Measurements from ENCODE around the gene SH3BP2. TPM values are rescaled to one million over a fixed set of nuclear protein-coding genes. Genes with fewer than 3 reads are reported as not detected.

Gene SH3BP2
- total RNA-seq, 3 donors from 2014 or later: 40.5 to 74.8 (median 59.3) TPM

DNA sequence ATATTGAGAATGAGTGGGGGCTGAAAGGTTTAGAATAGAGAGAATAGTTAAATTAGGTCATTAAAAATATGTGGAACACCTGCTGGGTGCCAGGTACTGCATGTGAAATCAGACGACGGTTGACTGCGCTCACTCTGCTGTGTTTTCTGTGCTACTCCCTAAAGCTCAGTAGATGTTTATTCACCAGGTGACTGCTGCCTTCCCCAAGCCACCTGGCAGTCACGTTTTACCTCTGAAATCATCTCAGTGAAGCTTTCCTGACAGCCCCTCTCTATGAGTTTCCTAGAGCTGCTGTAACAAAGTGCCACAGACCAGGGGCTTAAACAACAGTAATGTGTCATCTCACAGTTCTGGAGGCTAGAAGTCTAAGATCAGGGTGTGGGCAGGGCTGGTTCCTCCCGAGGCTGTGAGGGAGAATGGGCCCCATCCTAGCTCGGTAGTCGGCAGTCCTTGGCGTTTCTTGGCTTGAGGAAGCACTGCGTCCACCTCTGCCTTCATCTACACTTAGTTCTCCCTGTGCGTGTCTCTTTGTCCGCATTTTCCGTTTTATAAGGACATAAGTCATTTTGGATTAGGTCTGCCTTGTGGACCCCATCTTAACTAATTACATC is 76.1 kb downstream of the SH3BP2 start:
- TF ChIP-seq POLR2A (IDR thresholded peaks at IDR 0.05) (no peak), POLR2AphosphoS5 (IDR thresholded peaks at IDR 0.05) (no peak)
- TF ChIP-seq, protein P1, sequence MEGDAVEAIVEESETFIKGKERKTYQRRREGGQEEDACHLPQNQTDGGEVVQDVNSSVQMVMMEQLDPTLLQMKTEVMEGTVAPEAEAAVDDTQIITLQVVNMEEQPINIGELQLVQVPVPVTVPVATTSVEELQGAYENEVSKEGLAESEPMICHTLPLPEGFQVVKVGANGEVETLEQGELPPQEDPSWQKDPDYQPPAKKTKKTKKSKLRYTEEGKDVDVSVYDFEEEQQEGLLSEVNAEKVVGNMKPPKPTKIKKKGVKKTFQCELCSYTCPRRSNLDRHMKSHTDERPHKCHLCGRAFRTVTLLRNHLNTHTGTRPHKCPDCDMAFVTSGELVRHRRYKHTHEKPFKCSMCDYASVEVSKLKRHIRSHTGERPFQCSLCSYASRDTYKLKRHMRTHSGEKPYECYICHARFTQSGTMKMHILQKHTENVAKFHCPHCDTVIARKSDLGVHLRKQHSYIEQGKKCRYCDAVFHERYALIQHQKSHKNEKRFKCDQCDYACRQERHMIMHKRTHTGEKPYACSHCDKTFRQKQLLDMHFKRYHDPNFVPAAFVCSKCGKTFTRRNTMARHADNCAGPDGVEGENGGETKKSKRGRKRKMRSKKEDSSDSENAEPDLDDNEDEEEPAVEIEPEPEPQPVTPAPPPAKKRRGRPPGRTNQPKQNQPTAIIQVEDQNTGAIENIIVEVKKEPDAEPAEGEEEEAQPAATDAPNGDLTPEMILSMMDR (IDR thresholded peaks at IDR 0.05): no peak
- no peaks in the 10 kb centered on the region for H3K27me3 ChIP-seq
- H3K27ac ChIP-seq: peak overlapping the region; percentile 45 to 76
- H3K4me3 ChIP-seq: peak overlapping the region in 1 of 3 donors; percentile 50
- H3K36me3 ChIP-seq: no peaks in the 10 kb centered on the region
- intact Hi-C loops (cut with DNase I; ENCODE audit: low total_unique reads): no loop called here
- peaks cover 5 to 14% of the 10 kb centered on the region in 2 donors for H3K4me1 ChIP-seq
- DNase-seq (ENCODE audit: low spot score in 2 of 2): no peak
- no peaks in the 10 kb centered on the region for H3K9me3 ChIP-seq

DNA sequence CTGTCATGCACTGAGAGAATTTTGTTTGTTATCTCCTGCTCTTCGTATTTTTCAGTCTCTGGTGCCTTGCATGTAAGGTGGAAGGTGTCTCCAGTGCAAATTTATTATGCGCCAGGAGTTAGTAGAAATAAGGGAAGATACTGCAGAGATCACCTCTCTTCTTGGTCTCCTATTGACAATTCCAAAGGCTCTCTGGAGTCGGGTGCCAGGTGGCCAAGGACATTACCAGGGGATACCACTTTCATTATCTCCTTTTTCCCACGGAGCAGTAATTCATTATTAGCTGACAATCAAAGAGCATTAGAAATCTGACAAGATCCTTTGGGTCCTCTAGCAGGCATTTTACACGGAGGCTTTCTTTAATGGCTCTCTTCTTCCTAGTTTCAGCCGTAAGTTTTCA is 76.8 kb downstream of the SH3BP2 start:
- Histone ChIP-seq H3K27ac (peak overlapping the region; percentile 45 to 76), H3K4me1 (peaks cover 5 to 14% of the 10 kb centered on the region in 2 donors), H3K27me3 (no peaks in the 10 kb centered on the region), H3K36me3 (no peaks in the 10 kb centered on the region), H3K9me3 (no peaks in the 10 kb centered on the region), H3K4me3 (no peak overlapping the region)
- intact Hi-C loops (cut with DNase I; ENCODE audit: low total_unique reads): no loop called here
- no peak for DNase-seq (ENCODE audit: low spot score in 2 of 2)
- TF ChIP-seq POLR2A (IDR thresholded peaks at IDR 0.05): no peak
- TF ChIP-seq, protein P1 (IDR thresholded peaks at IDR 0.05): no peak
- TF ChIP-seq POLR2AphosphoS5 (IDR thresholded peaks at IDR 0.05): no peak

DNA sequence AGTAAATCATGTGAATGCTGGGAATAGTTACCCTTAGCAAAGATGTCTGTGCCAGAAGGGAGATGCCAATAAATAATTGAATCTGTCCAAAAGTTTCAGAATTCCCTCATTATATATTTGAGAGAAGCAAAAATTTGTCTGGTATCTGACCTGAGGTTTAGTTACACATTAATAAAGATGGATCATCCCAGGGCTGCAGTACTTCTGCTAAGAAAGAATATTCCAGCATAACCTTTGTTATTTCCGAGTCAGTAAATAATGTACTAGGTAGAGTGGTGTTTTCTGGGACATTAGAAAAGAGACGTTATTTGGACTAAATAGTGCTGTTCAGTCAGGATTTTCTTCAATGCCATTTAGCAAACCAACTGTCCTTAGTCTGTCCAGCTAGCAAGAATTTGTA is 77.2 kb downstream of the SH3BP2 start:
- no peak overlapping the region for H3K4me3 ChIP-seq
- TF ChIP-seq POLR2AphosphoS5 (IDR thresholded peaks at IDR 0.05) (no peak), POLR2A (IDR thresholded peaks at IDR 0.05) (no peak)
- TF ChIP-seq, protein P1 (IDR thresholded peaks at IDR 0.05): no peak
- DNase-seq (ENCODE audit: low spot score in 2 of 2): no peak
- H3K36me3 ChIP-seq: no peaks in the 10 kb centered on the region
- no peaks in the 10 kb centered on the region for H3K9me3 ChIP-seq
- H3K27ac ChIP-seq: peak overlapping the region in 1 of 2 donors; percentile 76
- intact Hi-C loops (cut with DNase I; ENCODE audit: low total_unique reads): no loop called here
- peaks cover 5 to 14% of the 10 kb centered on the region in 2 donors for H3K4me1 ChIP-seq
- no peaks in the 10 kb centered on the region for H3K27me3 ChIP-seq

DNA sequence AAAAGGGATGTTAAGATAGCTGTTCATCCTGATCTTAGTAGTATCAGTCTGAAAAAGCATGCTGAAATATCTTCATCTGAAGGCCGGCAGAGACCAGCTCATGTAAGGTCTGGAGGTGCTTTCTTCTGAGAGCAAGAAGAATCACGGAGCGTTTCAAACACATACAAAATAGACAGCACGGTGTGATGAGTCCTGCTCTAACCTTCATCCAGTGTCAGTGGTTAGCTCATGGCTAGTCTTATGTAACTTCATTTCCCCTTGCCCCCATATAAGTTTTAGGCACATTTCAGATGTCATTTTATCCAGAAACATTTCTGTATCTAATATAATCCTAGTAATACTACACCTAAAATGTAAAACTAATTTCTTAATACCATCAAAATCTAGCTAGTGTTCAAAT is 78.6 kb downstream of the SH3BP2 start:
- no peak for DNase-seq (ENCODE audit: low spot score in 2 of 2)
- Histone ChIP-seq H3K9me3 (no peaks in the 10 kb centered on the region), H3K36me3 (no peaks in the 10 kb centered on the region), H3K27ac (no peak overlapping the region), H3K4me3 (no peak overlapping the region), H3K4me1 (peaks cover 0 to 5% of the 10 kb centered on the region in 2 donors), H3K27me3 (no peaks in the 10 kb centered on the region)
- TF ChIP-seq, protein P1 (IDR thresholded peaks at IDR 0.05): no peak
- TF ChIP-seq POLR2A (IDR thresholded peaks at IDR 0.05): no peak
- TF ChIP-seq POLR2AphosphoS5 (IDR thresholded peaks at IDR 0.05): no peak
- intact Hi-C loops (cut with DNase I; ENCODE audit: low total_unique reads): no loop called here

DNA sequence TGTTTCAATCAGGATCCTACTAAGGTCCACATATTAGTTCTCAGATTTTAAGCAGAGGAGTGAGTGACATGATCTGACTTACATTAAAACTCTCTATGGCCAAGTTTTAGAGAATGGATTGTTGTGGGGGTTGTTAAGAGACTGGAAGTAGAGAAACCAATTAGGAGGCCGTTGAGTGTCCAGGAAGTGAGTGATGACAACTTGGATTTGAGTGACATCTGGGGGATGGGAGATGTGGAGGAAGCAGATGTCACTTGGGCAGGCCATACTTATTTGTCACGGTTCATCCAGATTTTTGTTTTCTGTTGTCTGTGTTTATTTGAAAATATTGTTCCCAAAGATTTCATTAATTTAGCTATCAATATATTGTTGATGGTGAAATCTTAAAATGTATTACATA is 79.0 kb downstream of the SH3BP2 start:
- intact Hi-C loops (cut with DNase I; ENCODE audit: low total_unique reads): no loop called here
- no peak overlapping the region for H3K27ac ChIP-seq
- H3K4me1 ChIP-seq: peaks cover 0 to 5% of the 10 kb centered on the region in 2 donors
- TF ChIP-seq POLR2A (IDR thresholded peaks at IDR 0.05) (no peak), POLR2AphosphoS5 (IDR thresholded peaks at IDR 0.05) (no peak)
- TF ChIP-seq, protein P1 (IDR thresholded peaks at IDR 0.05): no peak
- no peak overlapping the region for H3K4me3 ChIP-seq
- no peaks in the 10 kb centered on the region for H3K9me3 ChIP-seq
- H3K27me3 ChIP-seq: no peaks in the 10 kb centered on the region
- H3K36me3 ChIP-seq: no peaks in the 10 kb centered on the region
- DNase-seq (ENCODE audit: low spot score in 2 of 2): no peak
